Measurements from ENCODE around the gene DONSON.

DNA sequence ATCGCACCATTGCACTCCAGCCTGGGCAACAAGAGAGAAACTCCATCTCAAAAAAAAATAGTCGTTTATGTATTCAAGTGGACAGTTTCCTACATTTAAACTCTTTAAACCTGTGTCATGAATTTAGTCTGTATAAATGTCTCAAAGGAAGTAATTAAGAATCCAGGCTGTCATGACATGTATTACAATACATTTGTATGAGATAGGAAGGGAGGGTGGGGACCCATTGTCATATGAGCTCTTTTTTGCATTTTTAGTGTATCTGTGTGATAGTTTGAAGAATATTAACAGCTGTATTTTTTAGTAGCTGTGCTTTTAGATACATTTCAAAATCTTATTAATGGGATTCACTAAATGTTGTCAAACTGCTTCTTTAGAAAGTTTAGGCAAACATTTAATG is 20.0 kb downstream of the DONSON start:
- TF ChIP-seq, protein P1, sequence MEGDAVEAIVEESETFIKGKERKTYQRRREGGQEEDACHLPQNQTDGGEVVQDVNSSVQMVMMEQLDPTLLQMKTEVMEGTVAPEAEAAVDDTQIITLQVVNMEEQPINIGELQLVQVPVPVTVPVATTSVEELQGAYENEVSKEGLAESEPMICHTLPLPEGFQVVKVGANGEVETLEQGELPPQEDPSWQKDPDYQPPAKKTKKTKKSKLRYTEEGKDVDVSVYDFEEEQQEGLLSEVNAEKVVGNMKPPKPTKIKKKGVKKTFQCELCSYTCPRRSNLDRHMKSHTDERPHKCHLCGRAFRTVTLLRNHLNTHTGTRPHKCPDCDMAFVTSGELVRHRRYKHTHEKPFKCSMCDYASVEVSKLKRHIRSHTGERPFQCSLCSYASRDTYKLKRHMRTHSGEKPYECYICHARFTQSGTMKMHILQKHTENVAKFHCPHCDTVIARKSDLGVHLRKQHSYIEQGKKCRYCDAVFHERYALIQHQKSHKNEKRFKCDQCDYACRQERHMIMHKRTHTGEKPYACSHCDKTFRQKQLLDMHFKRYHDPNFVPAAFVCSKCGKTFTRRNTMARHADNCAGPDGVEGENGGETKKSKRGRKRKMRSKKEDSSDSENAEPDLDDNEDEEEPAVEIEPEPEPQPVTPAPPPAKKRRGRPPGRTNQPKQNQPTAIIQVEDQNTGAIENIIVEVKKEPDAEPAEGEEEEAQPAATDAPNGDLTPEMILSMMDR (IDR thresholded peaks at IDR 0.05 in 2 of 3, conservative IDR thresholded peaks at IDR 0.05 in 1 of 3; ENCODE audit: insufficient read depth in 2 of 3, low read depth in 1 of 3, low read length in 3 of 3), result no peak
- TF ChIP-seq TCF7 (IDR thresholded peaks at IDR 0.05; ENCODE audit: borderline replicate concordance) (no peak), KLF6 (CRISPR knock-in tag; IDR thresholded peaks at IDR 0.05; ENCODE audit: borderline replicate concordance) (no peak), HDAC2 (IDR thresholded peaks at IDR 0.05) (no peak), SUPT5H (IDR thresholded peaks at IDR 0.05) (no peak), ZNF311 (CRISPR knock-in tag; IDR thresholded peaks at IDR 0.05) (no peak)
- TF ChIP-seq, protein P2, sequence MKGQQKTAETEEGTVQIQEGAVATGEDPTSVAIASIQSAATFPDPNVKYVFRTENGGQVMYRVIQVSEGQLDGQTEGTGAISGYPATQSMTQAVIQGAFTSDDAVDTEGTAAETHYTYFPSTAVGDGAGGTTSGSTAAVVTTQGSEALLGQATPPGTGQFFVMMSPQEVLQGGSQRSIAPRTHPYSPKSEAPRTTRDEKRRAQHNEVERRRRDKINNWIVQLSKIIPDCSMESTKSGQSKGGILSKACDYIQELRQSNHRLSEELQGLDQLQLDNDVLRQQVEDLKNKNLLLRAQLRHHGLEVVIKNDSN (CRISPR knock-in tag; IDR thresholded peaks at IDR 0.05), result no peak
